Cardiac muscle cell (in vitro differentiated cells and primary cell): ENCODE data around the gene CCDC182. TPM values are rescaled to one million over a fixed set of nuclear protein-coding genes. Genes with fewer than 3 reads are reported as not detected.

Experiments used
- DNase-seq, 2 donors: peaks; one replicate each; pipeline versions ENCODE4 v3.0.0 to v3.0.0-alpha.2; 2010 to 2017; ENCODE audit warnings: low read depth in 1 of 2, low spot score in 1 of 2
- H3K27ac ChIP-seq: fragments of 200-600 bp; sonication (generic); 2 replicates; pipeline ENCODE4 v1.5.1; 2016
- H3K27me3 ChIP-seq: fragments of 200-600 bp; sonication (generic); 2 replicates; pipeline ENCODE4 v1.6.0; 2016; ENCODE audit warnings: control low read depth
- H3K36me3 ChIP-seq: fragments of 200-600 bp; sonication (generic); 2 replicates; pipeline ENCODE4 v1.5.1; 2016; ENCODE audit warnings: control low read depth
- H3K4me1 ChIP-seq: fragments of 200-600 bp; sonication (generic); 2 replicates; pipeline ENCODE4 v1.8.1; 2017; ENCODE audit warnings: low read depth, mild to moderate bottlenecking, mixed run types
- H3K4me3 ChIP-seq: fragments of 200-600 bp; sonication (generic); 2 replicates; pipeline ENCODE4 v1.5.1; 2016; ENCODE audit warnings: mild to moderate bottlenecking
- H3K9me3 ChIP-seq: fragments of 200-600 bp; sonication (generic); 2 replicates; pipeline ENCODE4 v1.5.1; 2017; ENCODE audit warnings: low read depth, mild to moderate bottlenecking, control low read depth
- CTCF ChIP-seq: IDR thresholded peaks from 2 replicates; pipeline ENCODE4 v1.5.1; 2012; ENCODE audit warnings: low read depth, mild to moderate bottlenecking, low read length
- polyA plus RNA-seq: library from polyadenylated mRNA; unstranded; fragments of >200 nt; fragmentation: Nextera tagmentation; extraction: Ambion mirVana; gene quantifications from 2 replicates; pipeline ENCODE4 v1.2.1, GENCODE V29; 2016
- total RNA-seq: library from RNA; depleted of rRNA; stranded (reverse); fragments of >200 nt; gene quantifications from 2 replicates; pipeline ENCODE4 v1.2.3, GENCODE V29; 2016

The CCDC182 gene
- total and polyA plus RNA-seq, 2 experiments from 2014 or later, result not detected

DNA sequence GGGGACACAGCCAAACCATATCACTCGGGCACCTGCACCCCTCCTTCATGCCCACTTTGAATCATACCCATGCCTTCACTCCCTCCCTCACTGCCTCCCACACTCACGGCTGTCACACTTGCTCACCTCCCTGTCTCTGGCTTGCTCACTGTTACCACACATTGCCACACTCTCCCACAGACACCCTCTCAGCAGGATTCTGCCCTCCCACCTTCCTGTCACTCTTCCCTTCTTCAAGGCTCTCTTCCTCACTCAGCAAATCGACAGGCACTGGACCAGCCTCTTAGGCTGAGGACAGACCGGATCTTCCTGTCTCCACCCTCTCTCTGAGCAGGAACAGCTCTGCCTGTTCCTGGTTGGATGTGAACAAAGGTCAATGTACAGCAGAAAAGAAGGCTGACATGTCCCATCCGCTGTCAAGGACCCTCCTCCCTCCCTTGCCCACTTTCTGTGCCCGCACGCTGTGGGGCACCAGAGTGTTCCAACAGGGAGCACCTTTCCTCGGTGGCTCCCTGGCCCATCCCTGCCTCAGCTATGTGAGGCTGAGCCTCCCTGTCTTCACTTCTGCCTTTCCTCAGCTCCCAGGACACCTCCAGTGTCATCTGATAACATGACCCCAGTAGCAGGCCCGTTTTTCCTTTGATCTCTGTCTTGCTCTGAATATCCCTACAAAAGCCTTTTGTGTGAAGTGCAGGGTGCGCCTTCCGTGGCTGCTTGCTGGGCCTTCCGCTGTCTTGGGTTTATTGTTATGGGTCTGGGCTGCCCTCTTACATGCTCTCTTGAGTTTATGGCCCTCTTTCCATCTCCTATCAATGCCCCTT is 47.0 kb downstream of the CCDC182 start:
- Histone ChIP-seq H3K4me1 (peaks cover 6% of the 10 kb centered on the region), H3K4me3 (no peak overlapping the region), H3K9me3 (no peaks in the 10 kb centered on the region), H3K27ac (peak overlapping the region; percentile 14), H3K27me3 (no peaks in the 10 kb centered on the region), H3K36me3 (no peaks in the 10 kb centered on the region)
- TF ChIP-seq CTCF, result no peak
- DNase-seq, result peak in 1 of 2 donors; percentile 19

DNA sequence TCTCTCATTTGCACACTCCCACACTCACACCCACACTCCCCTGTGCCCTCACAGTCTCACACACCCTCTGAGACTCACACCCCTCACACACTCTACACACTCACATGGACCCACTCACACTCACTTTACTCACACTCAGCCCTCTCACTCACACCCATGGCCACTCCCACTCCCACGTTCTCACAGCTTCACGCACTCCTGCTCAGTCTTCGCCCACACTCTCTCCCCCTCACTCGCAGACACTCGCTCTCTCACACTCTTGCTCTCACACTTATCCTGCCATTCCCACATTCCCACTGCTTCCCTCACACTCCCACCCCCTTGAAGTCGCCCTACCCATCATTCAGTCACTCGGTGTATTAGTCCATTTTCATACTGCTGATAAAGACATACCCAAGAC is 47.9 kb downstream of the CCDC182 start:
- DNase-seq, result no peak
- TF ChIP-seq CTCF, result no peak
- Histone ChIP-seq H3K27me3 (no peaks in the 10 kb centered on the region), H3K27ac (no peak overlapping the region), H3K4me1 (peaks cover 6% of the 10 kb centered on the region), H3K36me3 (no peaks in the 10 kb centered on the region), H3K9me3 (no peaks in the 10 kb centered on the region), H3K4me3 (no peak overlapping the region)

DNA sequence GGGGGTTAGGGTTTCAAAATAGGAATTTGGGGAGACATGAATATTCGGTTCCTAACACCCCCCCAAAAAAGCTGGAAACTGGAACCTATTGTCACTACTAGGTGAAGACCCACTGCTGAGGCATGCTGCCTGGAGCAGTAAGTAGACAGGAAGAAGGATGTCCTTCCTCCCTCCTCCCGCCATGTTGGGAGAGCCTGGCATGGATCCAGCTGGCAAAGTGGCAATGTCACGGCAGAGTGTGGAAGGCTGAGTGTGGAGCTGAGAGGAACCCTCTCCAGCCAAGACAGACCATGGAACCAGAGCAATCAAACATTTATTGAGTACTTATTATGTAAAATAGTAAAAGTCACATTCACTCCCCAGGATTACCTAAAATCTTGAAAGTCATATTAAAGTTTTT is 49.0 kb downstream of the CCDC182 start:
- H3K4me3 ChIP-seq, result no peak overlapping the region
- H3K36me3 ChIP-seq, result no peaks in the 10 kb centered on the region
- peaks cover 6% of the 10 kb centered on the region for H3K4me1 ChIP-seq
- no peaks in the 10 kb centered on the region for H3K9me3 ChIP-seq
- no peaks in the 10 kb centered on the region for H3K27me3 ChIP-seq
- no peak for TF ChIP-seq CTCF
- peak in 1 of 2 donors; percentile 6 for DNase-seq
- no peak overlapping the region for H3K27ac ChIP-seq

Other genes with a start within 250 kb of the CCDC182 start
- gene MRPS23, start 104.7 kb upstream of the CCDC182 start, total RNA-seq, result 24.4 and 34.5 TPM in 2 replicates
- gene MRPS23, start 104.7 kb upstream of the CCDC182 start, polyA plus RNA-seq, result 62.7 and 87.9 TPM in 2 replicates
- 14.8 and 18.3 TPM in 2 replicates for gene CUEDC1, start 210.1 kb upstream of the CCDC182 start, total RNA-seq
- gene CUEDC1, start 210.1 kb upstream of the CCDC182 start, polyA plus RNA-seq, result 10.9 and 15.3 TPM in 2 replicates
- 29.7 and 37.3 TPM in 2 replicates for gene VEZF1, start 243.0 kb upstream of the CCDC182 start, total RNA-seq
- 18.5 and 22.3 TPM in 2 replicates for gene VEZF1, start 243.0 kb upstream of the CCDC182 start, polyA plus RNA-seq